ENCODE results near the gene TSPAN32. TPM values are rescaled to one million over a fixed set of nuclear protein-coding genes. Genes with fewer than 3 reads are reported as not detected.
A peak's percentile ranks its signal among the peaks of the same experiment; 100 is the strongest.

TSPAN32 gene
- total and polyA plus RNA-seq, 2 donors = 4.0 to 15.7 TPM

- Histone ChIP-seq H3K27ac (ENCODE audit: low read depth in 1 of 2, low read length in 1 of 2) (no peak overlapping the region), H3K27me3 (ENCODE audit: control insufficient read depth in 2 of 2, insufficient read depth in 1 of 2, low read length in 1 of 2) (peaks cover 37 to 59% of the 10 kb centered on the region in 2 donors)
These were observed 35.8 kb upstream of the TSPAN32 start for GRCh38 chr11:2265854-2266585.

GRCh38 chr11:2266586-2267305 lies 35.1 kb upstream of the TSPAN32 start:
- Histone ChIP-seq H3K4me1 (ENCODE audit: control insufficient read depth in 2 of 2, insufficient read depth in 2 of 2, low read length in 2 of 2) (peaks cover 3 to 23% of the 10 kb centered on the region in 2 donors), H3K27ac (ENCODE audit: low read depth in 1 of 2, low read length in 1 of 2) (no peak overlapping the region), H3K4me3 (ENCODE audit: low read length in 2 of 2) (no peak overlapping the region), H3K36me3 (ENCODE audit: control insufficient read depth in 2 of 2, insufficient read depth in 2 of 2, low read length in 1 of 2) (no peaks in the 10 kb centered on the region), H3K27me3 (ENCODE audit: control insufficient read depth in 2 of 2, insufficient read depth in 1 of 2, low read length in 1 of 2) (peaks cover 44 to 67% of the 10 kb centered on the region in 2 donors), H3K9me3 (ENCODE audit: control insufficient read depth in 2 of 2, insufficient read depth in 1 of 2, low read length in 1 of 2) (no peaks in the 10 kb centered on the region)
- no peak for DNase-seq (ENCODE audit: low read depth in 6 of 9, low spot score in 9 of 9)
- WGBS = 87% methylated on average over 26 of the region's 26 CpGs

More at GRCh38 chr11:2265854-2266585, 35.8 kb upstream of the TSPAN32 start:
- peaks cover 3 to 23% of the 10 kb centered on the region in 2 donors for H3K4me1 ChIP-seq (ENCODE audit: control insufficient read depth in 2 of 2, insufficient read depth in 2 of 2, low read length in 2 of 2)
- no peak for DNase-seq (ENCODE audit: low read depth in 6 of 9, low spot score in 9 of 9)
- H3K4me3 ChIP-seq (ENCODE audit: low read length in 2 of 2) = no peak overlapping the region
- H3K9me3 ChIP-seq (ENCODE audit: control insufficient read depth in 2 of 2, insufficient read depth in 1 of 2, low read length in 1 of 2) = no peaks in the 10 kb centered on the region
- H3K36me3 ChIP-seq (ENCODE audit: control insufficient read depth in 2 of 2, insufficient read depth in 2 of 2, low read length in 1 of 2) = no peaks in the 10 kb centered on the region
- WGBS = 41% methylated on average over 24 of the region's 24 CpGs

GRCh38 chr11:2267306-2267850 lies 34.4 kb upstream of the TSPAN32 start:
- Histone ChIP-seq H3K9me3 (ENCODE audit: control insufficient read depth in 2 of 2, insufficient read depth in 1 of 2, low read length in 1 of 2) (no peaks in the 10 kb centered on the region), H3K4me3 (ENCODE audit: low read length in 2 of 2) (no peak overlapping the region), H3K27me3 (ENCODE audit: control insufficient read depth in 2 of 2, insufficient read depth in 1 of 2, low read length in 1 of 2) (peaks cover 48 to 73% of the 10 kb centered on the region in 2 donors), H3K4me1 (ENCODE audit: control insufficient read depth in 2 of 2, insufficient read depth in 2 of 2, low read length in 2 of 2) (peaks cover 3 to 23% of the 10 kb centered on the region in 2 donors), H3K36me3 (ENCODE audit: control insufficient read depth in 2 of 2, insufficient read depth in 2 of 2, low read length in 1 of 2) (no peaks in the 10 kb centered on the region), H3K27ac (ENCODE audit: low read depth in 1 of 2, low read length in 1 of 2) (no peak overlapping the region)
- WGBS = 95% methylated on average over 12 of the region's 12 CpGs
- DNase-seq (ENCODE audit: low read depth in 6 of 9, low spot score in 9 of 9) = no peak

GRCh38 chr11:2267851-2268728 lies 33.7 kb upstream of the TSPAN32 start:
- H3K4me1 ChIP-seq (ENCODE audit: control insufficient read depth in 2 of 2, insufficient read depth in 2 of 2, low read length in 2 of 2) = peaks cover 3 to 23% of the 10 kb centered on the region in 2 donors
- no peak overlapping the region for H3K4me3 ChIP-seq (ENCODE audit: low read length in 2 of 2)
- H3K27me3 ChIP-seq (ENCODE audit: control insufficient read depth in 2 of 2, insufficient read depth in 1 of 2, low read length in 1 of 2) = peaks cover 48 to 80% of the 10 kb centered on the region in 2 donors
- H3K36me3 ChIP-seq (ENCODE audit: control insufficient read depth in 2 of 2, insufficient read depth in 2 of 2, low read length in 1 of 2) = no peaks in the 10 kb centered on the region
- no peak overlapping the region for H3K27ac ChIP-seq (ENCODE audit: low read depth in 1 of 2, low read length in 1 of 2)
- 95% methylated on average over 26 of the region's 26 CpGs for WGBS
- DNase-seq (ENCODE audit: low read depth in 6 of 9, low spot score in 9 of 9) = no peak
- no peaks in the 10 kb centered on the region for H3K9me3 ChIP-seq (ENCODE audit: control insufficient read depth in 2 of 2, insufficient read depth in 1 of 2, low read length in 1 of 2)

- Histone ChIP-seq H3K27me3 (ENCODE audit: control insufficient read depth in 2 of 2, insufficient read depth in 1 of 2, low read length in 1 of 2) (peaks cover 48 to 86% of the 10 kb centered on the region in 2 donors), H3K36me3 (ENCODE audit: control insufficient read depth in 2 of 2, insufficient read depth in 2 of 2, low read length in 1 of 2) (no peaks in the 10 kb centered on the region), H3K4me1 (ENCODE audit: control insufficient read depth in 2 of 2, insufficient read depth in 2 of 2, low read length in 2 of 2) (peaks cover 3 to 23% of the 10 kb centered on the region in 2 donors), H3K9me3 (ENCODE audit: control insufficient read depth in 2 of 2, insufficient read depth in 1 of 2, low read length in 1 of 2) (no peaks in the 10 kb centered on the region), H3K27ac (ENCODE audit: low read depth in 1 of 2, low read length in 1 of 2) (peak overlapping the region in 1 of 2 donors; percentile 62), H3K4me3 (ENCODE audit: low read length in 2 of 2) (peak overlapping the region in 1 of 2 donors; percentile 34)
- 5% methylated on average over 89 of the region's 89 CpGs for WGBS
- peak in 1 of 9 donors; percentile 25 for DNase-seq (ENCODE audit: low read depth in 6 of 9, low spot score in 9 of 9)
These were observed 32.8 kb upstream of the TSPAN32 start for GRCh38 chr11:2268729-2269600.

GRCh38 chr11:2269601-2270321 lies 32.1 kb upstream of the TSPAN32 start:
- H3K4me3 ChIP-seq (ENCODE audit: low read length in 2 of 2) = peak overlapping the region in 1 of 2 donors; percentile 34
- no peaks in the 10 kb centered on the region for H3K36me3 ChIP-seq (ENCODE audit: control insufficient read depth in 2 of 2, insufficient read depth in 2 of 2, low read length in 1 of 2)
- 2% methylated on average over 104 of the region's 104 CpGs for WGBS
- peak overlapping the region in 1 of 2 donors; percentile 22 for H3K27ac ChIP-seq (ENCODE audit: low read depth in 1 of 2, low read length in 1 of 2)
- peak in 6 of 9 donors; percentile 13 to 60 (median 38) for DNase-seq (ENCODE audit: low read depth in 6 of 9, low spot score in 9 of 9)
- H3K27me3 ChIP-seq (ENCODE audit: control insufficient read depth in 2 of 2, insufficient read depth in 1 of 2, low read length in 1 of 2) = peaks cover 48 to 84% of the 10 kb centered on the region in 2 donors
- H3K9me3 ChIP-seq (ENCODE audit: control insufficient read depth in 2 of 2, insufficient read depth in 1 of 2, low read length in 1 of 2) = no peaks in the 10 kb centered on the region
- peaks cover 3 to 23% of the 10 kb centered on the region in 2 donors for H3K4me1 ChIP-seq (ENCODE audit: control insufficient read depth in 2 of 2, insufficient read depth in 2 of 2, low read length in 2 of 2)

GRCh38 chr11:2270322-2271076 lies 31.3 kb upstream of the TSPAN32 start, which contains the start of gene ASCL2:
Gene ASCL2 (minus strand): TSS chr11:2270588. CDS start chr11:2270332, 256 bp downstream.
- H3K27ac ChIP-seq (ENCODE audit: low read depth in 1 of 2, low read length in 1 of 2) = peak within 1 kb of the TSS in 1 of 2 donors; percentile 22
- H3K9me3 ChIP-seq (ENCODE audit: control insufficient read depth in 2 of 2, insufficient read depth in 1 of 2, low read length in 1 of 2) = no peaks in the 10 kb centered on the region
- peaks cover 48 to 80% of the 10 kb centered on the region in 2 donors for H3K27me3 ChIP-seq (ENCODE audit: control insufficient read depth in 2 of 2, insufficient read depth in 1 of 2, low read length in 1 of 2)
- H3K36me3 ChIP-seq (ENCODE audit: control insufficient read depth in 2 of 2, insufficient read depth in 2 of 2, low read length in 1 of 2) = no peaks in the 10 kb centered on the region
- H3K4me1 ChIP-seq (ENCODE audit: control insufficient read depth in 2 of 2, insufficient read depth in 2 of 2, low read length in 2 of 2) = peaks cover 3 to 20% of the 10 kb centered on the region in 2 donors
- H3K4me3 ChIP-seq (ENCODE audit: low read length in 2 of 2) = peak within 1 kb of the TSS in 1 of 2 donors; percentile 34
- peak in 1 of 9 donors; percentile 10 for DNase-seq (ENCODE audit: low read depth in 6 of 9, low spot score in 9 of 9)
- WGBS = 4% methylated on average over 89 of the region's 89 CpGs
